ENCODE data around the gene BMPR2.
"Not testable (repeated sequence)": the region's sequence is repeated elsewhere in the genome, so short reads cannot be mapped to it uniquely, and the experiment has no call there.

The BMPR2 gene

DNA sequence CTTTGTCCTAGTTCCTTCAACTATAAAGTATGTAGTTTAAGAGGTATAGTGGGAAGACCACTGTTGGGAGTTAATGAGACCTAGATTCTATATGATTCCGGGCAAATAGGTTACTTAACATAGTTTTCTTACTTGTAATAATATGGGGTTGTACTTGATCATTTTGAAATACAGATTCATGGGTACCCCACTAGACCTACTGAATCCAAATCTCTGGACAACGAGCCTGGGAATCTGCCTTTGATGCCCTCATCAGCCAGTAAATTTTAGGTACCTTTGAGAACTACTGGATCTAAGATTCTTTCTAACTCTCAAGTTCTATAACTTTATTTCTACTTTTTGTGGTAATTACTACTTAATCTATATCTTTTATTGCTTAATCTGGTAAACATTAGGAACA, 6.6 kb downstream of the BMPR2 start:
- no peak for DNase-seq (ENCODE audit: low read depth in 2 of 2)

DNA sequence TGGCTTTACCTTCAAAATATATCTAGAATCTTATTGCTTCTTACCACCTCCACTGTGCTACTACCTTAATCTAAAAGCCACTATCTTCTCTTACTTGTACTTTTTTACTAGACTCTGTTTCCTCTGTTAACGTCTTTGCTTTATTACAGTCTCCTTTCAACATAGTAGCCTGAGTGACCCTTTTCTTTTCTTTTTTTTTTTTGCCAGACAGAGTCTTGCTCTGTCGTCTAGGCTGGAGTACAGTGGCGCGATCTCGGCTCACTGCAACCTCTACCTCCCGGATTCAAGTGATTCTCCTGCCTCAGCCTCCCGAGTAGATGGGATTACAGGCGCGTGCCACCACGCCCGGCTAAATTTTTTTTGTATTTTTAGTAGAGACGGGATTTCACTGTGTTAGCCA, 10.4 kb downstream of the BMPR2 start:
- DNase-seq (ENCODE audit: low read depth in 2 of 2) = not testable (repeated sequence)

DNA sequence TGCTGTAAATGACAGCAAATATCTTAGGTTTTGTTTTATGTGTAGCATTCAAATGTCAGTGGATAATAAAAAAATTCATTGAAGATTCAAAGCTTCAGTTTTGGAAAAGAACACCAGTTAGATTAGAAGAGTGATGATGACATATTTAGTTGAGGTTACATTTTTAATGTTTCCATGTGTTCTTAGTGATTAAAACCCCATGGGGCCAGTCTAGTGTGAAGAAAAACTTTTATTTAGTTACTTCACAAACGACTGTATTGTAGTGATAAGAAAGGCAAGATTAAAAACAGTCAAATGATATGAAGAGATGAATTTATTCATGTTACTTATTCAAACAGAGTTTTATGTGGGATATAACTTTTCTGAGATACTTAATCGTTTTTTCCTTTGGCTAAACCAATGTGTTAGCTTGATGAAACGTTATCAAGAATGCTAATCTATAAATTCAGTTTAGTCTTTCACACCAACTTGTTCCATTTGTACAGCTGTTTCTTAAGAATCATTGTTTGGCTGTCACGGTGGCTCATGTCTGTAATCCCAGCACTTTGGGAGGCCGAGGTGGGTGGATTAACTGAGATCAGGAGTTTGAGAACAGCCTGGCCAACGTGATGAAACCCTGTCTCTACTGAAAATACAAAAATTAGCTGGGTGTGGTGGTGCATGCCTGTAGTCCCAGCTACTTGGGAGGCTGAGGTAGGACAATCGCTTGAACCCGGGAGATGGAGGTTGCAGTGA, 11.6 kb downstream of the BMPR2 start:
- no peak for DNase-seq (ENCODE audit: low read depth in 2 of 2)

DNA sequence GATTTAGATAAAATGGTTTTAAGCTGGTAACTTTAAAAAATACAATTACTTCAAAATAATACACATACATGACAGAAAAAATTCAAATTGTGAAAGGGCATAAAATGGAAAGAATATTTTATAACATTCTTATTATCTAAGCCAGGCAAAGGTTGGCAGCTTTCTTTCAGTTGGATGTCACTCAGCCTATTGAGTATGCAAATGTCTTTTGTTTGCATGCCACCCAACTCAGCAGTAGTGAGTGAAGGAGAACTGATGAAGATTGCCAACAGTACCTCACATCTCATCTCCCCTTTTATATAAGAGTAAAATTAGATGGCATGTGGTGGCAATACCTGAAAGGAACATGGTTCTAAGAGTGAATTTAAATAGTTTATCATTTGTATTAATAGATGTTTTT, 24.8 kb downstream of the BMPR2 start:
- no peak for DNase-seq (ENCODE audit: low read depth in 2 of 2)

DNA sequence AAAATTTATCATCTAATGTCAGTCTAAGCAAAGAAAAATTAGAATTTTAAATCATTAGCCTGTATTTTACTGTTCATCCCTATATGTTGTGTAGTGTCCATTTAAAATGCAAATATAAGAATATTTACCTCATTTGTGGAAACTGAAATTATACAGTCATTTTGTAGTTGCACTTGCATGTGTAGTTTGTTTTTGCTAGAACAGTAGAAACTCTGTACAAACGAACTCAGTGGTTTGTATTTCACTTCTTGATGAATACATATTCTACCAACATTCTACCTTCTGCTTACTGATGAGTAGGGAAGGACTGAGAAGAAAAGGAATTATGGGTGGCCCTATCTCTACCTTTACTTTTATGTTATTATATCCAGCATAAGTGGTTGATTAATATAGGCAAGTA, 29.7 kb downstream of the BMPR2 start:
- no peak for DNase-seq (ENCODE audit: low read depth in 2 of 2)

DNA sequence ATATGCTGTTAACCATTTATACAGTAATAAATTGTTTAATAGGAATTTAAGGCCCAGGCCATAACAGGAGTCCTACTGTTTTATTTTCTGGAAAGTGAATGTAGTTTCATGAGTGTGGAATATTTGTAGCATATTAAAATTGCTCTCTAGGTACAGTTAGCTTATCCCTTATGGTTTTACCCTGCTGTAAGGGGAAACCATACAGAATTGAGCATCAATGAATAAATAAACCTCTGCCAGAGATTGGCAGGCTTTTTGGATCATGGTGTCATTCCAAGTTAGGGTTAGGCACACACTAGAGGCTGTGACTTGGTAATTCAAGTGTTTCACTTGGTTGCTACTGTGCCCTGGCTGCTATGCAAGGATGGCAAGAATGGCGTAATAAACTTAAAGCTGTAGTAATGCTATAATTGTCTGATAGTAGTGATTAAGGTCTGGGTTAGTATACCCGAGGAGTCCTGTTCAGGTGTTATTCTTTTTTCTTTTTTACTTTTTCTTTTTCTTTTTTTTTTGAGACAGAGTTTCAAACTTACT, 30.4 kb downstream of the BMPR2 start:
- no peak for DNase-seq (ENCODE audit: low read depth in 2 of 2)

DNA sequence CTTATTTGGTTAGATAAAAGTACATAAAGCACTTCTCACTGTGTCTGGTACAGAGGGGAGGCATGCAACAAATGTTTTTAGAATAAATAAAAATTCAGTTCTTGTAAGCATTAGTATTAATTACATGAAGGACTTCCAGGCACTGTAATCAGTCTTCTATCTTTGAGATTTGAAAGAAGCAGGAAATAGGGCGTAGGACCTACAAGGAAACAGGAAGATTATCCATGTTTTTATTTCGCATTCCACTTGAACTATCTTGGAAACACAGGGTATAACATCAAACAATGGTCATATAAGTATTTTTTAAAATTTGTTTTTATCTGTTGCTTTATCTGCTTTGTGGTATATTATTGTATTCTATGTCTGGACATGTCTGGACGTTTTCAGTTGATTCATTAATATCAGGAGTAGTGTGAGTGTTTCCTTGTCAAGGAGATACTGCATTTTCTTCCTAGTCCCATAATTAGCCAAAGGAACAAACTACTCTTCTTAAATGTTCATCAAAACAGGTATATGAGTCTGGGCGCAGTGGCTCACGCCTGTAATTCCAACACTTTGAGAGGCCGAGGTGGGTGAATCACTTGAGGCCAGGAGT, 32.5 kb downstream of the BMPR2 start:
- no peak for DNase-seq (ENCODE audit: low read depth in 2 of 2)

DNA sequence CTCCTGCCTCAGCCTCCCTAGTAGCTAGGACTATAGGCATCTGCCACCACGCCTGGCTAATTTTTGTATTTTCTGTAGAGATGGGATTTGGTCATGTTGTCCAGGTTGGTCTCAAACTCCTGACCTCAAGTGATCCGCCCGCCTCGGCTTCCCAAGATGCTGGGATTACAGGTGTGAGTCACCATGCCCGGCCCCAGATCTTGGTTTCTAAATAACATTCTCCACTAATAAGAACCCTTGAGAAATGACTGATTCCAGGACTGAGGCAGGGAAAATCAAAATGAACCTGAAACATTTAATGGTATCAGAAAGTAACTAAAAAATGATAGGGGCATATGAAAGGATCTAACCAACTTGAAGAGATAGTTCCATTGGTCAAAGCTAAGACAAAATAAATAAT, 34.0 kb downstream of the BMPR2 start:
- DNase-seq (ENCODE audit: low read depth in 2 of 2) = no peak

DNA sequence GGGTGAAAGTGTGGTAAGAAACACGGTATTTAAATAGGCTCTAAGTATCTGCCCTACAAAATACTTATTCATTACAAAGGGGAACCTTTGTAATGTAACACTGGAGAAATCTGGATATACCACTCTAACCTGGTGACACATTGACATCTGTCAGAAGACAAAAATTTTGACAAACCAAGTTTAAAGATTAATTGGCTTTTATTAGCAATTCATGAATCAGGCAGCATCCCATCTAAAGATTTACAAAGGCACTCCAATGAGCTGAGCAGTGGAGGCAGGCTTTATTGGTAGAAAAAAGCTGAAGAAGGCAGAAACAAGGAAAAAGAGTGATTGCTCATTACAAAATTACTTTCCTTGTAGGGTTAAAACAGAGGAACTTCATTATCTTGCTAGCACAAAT, 35.0 kb downstream of the BMPR2 start:
- no peak for DNase-seq (ENCODE audit: low read depth in 2 of 2)

DNA sequence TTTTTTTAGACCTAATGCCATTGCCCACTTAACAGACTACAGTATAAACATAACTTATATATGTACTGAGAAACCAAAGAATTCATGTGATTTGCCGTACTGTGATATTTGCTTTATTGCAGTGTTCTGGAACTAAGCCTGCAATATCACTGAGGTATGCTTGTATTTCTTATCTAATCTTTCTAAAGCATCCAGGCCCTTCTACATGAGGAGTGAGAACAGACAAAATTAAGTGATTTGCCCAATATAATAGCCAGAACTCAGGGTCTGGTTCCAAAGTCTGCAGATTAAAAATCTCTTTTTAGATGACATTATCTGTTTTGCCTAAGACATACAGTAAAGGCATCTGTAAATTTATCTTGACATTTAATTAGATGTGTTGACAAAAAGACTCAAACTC, 41.9 kb downstream of the BMPR2 start:
- no peak for DNase-seq (ENCODE audit: low read depth in 2 of 2)

DNA sequence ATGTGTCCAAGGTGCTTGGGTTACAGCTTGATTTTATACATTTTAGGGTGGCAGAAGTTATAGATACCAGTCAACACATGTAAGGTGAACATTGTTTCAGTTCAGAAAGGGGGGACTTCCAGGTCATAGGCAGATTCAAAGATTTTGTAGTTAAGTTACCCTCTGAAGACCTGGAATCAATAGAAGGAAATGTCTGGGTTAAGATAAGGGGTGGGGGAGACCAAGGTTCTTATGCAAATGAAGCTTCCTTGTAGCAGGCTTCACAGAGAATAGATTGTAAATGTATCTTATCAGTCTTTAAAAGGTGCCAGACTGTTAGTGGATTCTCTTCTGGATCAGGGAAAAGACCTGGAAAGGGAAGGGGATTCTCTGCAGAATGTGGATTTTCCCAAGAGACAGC, 42.4 kb downstream of the BMPR2 start:
- DNase-seq (ENCODE audit: low read depth in 2 of 2) = no peak

DNA sequence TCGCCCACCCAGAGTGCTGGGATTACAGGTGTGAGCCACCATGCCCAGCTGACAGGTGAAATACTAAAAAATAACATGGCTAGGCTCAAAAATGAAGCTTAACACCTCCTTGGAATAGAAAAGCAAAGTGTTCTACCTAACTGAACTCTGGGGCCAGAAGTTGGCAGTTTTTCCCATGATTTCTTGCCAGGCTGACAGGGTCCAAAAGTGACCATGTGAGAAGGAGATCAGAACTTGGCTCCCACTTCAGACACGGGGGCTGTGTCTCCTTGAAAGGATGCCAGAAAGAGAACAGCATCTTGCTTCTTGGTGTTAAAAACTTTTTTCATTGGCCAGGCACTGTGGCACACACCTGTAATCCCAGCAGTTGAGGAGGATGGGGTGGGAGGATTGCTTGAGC, 47.0 kb downstream of the BMPR2 start:
- no peak for DNase-seq (ENCODE audit: low read depth in 2 of 2)

DNA sequence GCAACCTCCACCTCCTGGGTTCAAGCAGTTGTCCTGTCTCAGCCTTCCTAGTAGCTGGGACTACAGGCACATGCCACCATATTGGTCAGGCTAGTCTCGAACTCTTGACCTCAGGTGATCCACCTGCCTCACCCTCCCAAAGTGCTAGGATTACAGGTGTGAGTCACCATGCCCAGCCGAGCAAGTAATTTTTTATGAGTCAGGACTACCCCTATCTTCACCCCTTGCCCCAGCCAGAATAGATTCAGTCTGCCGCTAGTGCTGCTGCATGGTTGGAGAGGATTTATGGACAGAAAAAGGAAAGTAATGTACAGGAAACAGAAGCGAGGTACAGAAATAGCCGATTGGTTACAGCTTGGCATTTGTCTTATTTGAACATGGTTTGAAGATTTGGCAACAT, 48.9 kb downstream of the BMPR2 start:
- DNase-seq (ENCODE audit: low read depth in 2 of 2) = no peak

DNA sequence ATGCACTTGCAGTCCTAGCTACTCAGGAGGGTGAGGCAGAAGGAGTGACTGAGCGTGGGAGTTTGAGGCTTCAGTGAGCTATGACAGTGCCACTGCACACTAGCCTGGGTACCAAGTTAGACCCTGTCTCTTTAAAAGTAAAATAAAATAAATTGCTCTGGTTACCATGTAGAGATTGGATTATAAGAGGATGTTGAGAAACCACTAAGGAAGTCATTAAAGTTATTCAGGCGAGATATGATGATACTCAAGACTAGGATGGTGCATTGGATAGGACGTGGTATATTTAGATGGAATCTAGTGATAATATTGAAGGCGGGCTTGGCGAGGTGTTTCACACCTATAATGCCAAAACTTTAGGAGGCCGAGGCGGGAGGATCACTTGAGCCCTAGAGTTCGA, 50.6 kb downstream of the BMPR2 start:
- no peak for DNase-seq (ENCODE audit: low read depth in 2 of 2)

DNA sequence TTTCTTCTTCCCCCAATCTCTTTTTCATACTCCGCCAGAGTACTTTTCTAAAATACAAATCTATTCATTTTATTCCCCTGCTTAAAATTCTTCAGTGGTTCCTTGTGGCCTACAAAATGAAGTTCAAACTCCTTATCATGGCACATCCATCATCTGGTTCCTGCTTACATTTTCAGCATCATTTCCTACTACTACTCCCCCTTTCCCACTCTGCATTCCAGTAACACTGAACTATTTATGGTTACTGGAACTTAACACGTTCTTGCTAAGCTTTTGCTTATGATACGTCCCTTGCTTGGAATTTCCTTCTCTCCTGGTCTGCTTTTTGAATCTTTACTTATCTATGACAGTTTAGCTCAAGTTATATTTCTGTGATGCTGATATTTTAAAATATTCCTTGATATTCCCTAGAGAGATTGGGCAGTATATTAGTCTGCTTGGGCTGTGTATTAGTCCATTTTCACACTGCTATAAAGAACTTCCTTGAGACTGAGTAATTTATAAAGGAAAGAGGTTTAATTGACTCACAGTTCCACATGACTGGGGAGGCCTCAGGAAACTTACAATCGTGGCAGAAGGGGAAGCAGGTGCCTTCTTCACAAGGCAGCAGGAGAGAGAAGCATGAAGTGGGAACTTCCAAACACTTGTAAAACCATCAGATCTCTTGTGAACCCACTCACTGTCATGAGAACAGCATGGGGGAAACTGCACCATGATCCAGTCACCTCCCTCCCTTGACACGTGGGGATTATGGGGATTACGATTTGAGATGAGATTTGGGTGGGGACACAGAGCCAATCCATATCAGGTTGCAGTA, 53.2 kb downstream of the BMPR2 start:
- DNase-seq (ENCODE audit: low read depth in 2 of 2) = no peak

DNA sequence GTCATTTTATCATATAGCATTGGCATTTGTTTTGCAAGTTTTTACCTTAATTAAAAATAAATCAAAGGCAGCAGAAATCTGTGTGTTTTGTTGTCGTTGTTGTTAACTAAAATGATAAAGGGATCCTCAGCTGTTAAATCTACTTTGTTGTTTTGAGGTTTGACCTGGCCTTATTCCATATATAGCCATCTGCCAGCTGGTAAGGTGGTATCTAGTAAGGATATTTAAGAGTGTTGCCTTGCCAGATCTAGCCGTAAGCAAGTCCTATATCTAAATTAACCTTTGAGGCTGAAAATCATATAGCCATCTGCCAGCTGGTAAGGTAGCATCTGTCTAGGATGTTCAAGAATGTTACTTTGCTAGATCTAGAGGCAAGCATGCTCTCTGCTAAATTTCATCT, 56.6 kb downstream of the BMPR2 start:
- DNase-seq (ENCODE audit: low read depth in 2 of 2) = no peak

DNA sequence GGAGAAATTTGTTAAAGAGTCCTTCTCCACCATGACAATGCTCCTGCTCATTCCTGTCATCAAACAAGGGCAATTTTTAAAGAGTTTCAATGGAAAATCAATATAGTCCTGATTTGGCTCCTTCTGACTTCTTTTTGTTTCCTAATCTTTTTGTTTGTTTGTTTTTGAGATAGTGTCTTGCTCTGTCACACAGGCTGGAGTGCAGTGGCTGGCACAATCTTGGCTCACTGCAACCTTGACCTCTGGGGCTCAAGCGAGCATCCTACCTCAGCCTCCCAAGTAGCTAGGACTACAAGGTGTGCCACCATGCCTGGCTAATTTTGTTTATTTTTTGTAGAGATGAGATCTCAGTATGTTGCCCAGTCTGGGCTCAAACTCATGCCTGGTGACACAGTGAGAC, 58.3 kb downstream of the BMPR2 start:
- no peak for DNase-seq (ENCODE audit: low read depth in 2 of 2)

DNA sequence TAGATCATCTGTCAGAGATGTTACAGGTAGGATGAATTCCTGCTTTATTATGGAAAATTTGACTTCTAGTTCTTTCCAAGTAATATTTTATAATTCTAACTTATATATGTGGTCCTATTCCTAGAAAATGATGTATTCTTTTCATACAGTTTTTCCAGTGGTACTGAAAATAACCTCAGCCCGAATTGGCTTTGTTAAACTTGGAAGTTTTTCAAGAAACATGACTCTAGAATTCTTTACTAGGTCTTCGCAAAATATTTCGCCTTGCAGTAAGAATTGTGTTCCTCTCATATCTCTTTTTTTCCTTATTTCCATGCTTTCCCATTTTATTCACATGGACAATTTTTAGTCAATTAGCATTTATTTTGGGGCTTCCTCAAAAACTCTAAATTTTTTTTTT, 60.5 kb downstream of the BMPR2 start:
- DNase-seq (ENCODE audit: low read depth in 2 of 2) = no peak

DNA sequence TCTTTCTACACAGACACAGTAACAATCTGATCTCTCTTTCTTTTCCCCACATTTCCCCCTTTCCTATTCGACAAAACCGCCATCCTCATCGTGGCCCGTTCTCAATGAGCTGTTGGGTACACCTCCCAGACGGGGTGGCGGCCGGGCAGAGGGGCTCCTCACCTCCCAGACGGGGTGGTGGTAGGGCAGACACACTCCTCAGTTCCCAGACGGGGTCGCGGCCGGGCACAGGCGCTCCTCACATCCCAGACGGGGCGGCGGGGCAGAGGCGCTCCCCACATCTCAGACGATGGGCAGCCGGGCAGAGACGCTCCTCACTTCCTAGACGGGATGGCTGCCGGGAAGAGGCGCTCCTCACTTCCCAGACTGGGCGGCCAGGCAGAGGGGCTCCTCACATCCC, 64.0 kb downstream of the BMPR2 start:
- not testable (repeated sequence) for DNase-seq (ENCODE audit: low read depth in 2 of 2)

DNA sequence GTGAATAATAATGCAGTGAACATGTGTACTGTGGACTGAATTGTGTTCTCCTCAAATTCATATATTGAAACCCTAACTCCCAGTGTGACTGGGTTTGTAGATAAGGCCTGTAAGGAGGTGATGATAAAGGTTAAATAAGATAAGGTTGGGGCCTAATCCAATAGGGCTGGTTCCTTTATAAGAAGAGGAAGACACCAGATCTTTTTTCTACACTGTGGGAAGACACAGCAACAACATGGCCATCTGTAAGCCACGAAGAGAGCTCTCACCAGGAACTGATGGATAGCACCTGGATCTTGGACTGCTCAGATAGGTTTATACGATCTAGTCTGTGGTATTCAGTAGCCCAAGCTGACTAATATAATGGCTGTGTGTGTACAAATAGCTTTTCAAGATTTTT, 66.8 kb downstream of the BMPR2 start:
- DNase-seq (ENCODE audit: low read depth in 2 of 2) = no peak

DNA sequence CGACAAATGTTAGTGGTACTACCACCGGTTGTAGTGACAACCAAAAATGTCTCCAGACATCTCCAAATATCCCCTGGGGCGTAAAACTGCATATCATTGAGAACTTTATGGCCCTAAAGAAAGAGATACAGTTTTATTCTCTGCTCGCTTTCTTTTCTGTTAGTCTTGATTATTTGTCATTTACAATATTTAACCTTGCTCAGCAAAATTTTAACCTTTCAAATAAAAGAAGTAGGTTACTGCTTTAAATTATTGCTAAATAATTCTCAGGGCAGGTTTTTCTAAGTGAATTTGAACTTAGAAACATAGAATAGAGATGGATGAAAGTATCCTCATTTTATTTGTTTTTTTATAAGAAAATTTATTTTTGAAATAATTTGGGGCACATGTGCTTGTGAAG, 67.9 kb downstream of the BMPR2 start:
- no peak for DNase-seq (ENCODE audit: low read depth in 2 of 2)

DNA sequence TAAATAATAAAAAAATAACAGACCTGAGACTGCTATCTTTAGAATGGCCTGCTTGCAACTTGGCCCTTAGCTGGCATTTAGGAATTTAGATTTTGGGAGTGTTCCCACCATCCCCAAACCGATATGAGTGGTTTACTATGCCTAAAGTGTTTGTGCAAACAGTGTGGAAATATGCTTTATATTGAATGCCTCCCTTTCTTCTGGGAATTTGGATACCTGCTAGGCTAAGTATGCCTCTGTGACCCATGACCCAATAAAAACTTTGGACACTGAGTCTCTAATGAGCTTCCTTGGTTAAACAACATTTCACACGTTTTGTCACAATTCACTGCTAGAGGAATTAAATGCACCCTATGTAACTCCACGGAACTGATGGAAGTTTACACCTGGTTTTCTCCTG, 73.2 kb downstream of the BMPR2 start:
- DNase-seq (ENCODE audit: low read depth in 2 of 2) = no peak

DNA sequence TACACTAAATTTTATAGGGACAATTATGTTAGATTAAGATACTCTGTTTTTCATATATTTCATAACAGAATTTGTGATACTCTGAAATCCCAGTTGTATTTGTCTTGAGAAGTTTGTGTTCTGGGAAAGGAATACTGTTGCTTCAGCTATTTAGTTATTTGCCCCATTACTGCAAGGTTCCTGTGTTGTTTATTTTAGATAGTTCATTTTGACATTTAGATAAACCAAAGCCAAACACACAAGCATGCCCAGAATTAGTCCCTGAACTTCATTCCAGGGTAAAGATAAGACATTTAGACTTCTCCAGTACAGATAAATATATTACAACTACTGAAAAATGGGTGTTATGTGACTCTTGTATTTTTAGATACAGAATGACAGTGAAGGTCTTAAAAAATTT, 74.7 kb downstream of the BMPR2 start:
- no peak for DNase-seq (ENCODE audit: low read depth in 2 of 2)
